Measurements from ENCODE around the gene LDOC1. TPM values are rescaled to one million over a fixed set of nuclear protein-coding genes. Genes with fewer than 3 reads are reported as not detected.

The LDOC1 gene
- total RNA-seq, 1 experiment from 2014 or later = 16.9 TPM

- TF ChIP-seq, protein P1, sequence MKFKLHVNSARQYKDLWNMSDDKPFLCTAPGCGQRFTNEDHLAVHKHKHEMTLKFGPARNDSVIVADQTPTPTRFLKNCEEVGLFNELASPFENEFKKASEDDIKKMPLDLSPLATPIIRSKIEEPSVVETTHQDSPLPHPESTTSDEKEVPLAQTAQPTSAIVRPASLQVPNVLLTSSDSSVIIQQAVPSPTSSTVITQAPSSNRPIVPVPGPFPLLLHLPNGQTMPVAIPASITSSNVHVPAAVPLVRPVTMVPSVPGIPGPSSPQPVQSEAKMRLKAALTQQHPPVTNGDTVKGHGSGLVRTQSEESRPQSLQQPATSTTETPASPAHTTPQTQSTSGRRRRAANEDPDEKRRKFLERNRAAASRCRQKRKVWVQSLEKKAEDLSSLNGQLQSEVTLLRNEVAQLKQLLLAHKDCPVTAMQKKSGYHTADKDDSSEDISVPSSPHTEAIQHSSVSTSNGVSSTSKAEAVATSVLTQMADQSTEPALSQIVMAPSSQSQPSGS (CRISPR knock-in tag; IDR thresholded peaks at IDR 0.05; ENCODE audit: borderline replicate concordance, low read depth) = no peak
- no peak for TF ChIP-seq NR1H2 (CRISPR knock-in tag; IDR thresholded peaks at IDR 0.05)
Observed at GRCh38 chrX:141142946-141143345, 34.0 kb downstream of the LDOC1 start (continued).

- no peaks in the 10 kb centered on the region for H3K4me1 Mint-ChIP-seq
- no peak overlapping the region for H3K27ac Mint-ChIP-seq
- no peak overlapping the region for H3K4me3 Mint-ChIP-seq
- CTCF ChIA-PET = no interaction called here
- DNase-seq (ENCODE audit: low spot score) (no peak), ATAC-seq (no peak)
- H3K36me3 Mint-ChIP-seq = no peaks in the 10 kb centered on the region; the same call in 1 of the 2 replicates
- H3K9me3 Mint-ChIP-seq = peaks cover 4% of the 10 kb centered on the region; the same call in 1 of the 2 replicates
- TF ChIP-seq ZNF121 (CRISPR knock-in tag; IDR thresholded peaks at IDR 0.05) (no peak), TEAD1 (CRISPR knock-in tag; IDR thresholded peaks at IDR 0.05) (no peak), ZNF317 (CRISPR knock-in tag; IDR thresholded peaks at IDR 0.05; ENCODE audit: borderline replicate concordance, low read depth) (no peak), FOXP4 (CRISPR knock-in tag; IDR thresholded peaks at IDR 0.05) (no peak)
- TF ChIP-seq, protein P2, sequence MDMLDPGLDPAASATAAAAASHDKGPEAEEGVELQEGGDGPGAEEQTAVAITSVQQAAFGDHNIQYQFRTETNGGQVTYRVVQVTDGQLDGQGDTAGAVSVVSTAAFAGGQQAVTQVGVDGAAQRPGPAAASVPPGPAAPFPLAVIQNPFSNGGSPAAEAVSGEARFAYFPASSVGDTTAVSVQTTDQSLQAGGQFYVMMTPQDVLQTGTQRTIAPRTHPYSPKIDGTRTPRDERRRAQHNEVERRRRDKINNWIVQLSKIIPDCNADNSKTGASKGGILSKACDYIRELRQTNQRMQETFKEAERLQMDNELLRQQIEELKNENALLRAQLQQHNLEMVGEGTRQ (CRISPR knock-in tag; IDR thresholded peaks at IDR 0.05) = no peak
- POLR2A ChIA-PET = no interaction called here
- H3K27me3 Mint-ChIP-seq (ENCODE audit: low read depth) = no peaks in the 10 kb centered on the region
Observed at GRCh38 chrX:141133272-141133671, 43.7 kb downstream of the LDOC1 start.

GRCh38 chrX:141127146-141127545, 49.8 kb downstream of the LDOC1 start:
- no peak for DNase-seq (ENCODE audit: low spot score)
- Mint-ChIP-seq H3K36me3 (no peaks in the 10 kb centered on the region), H3K4me3 (no peak overlapping the region), H3K4me1 (no peaks in the 10 kb centered on the region), H3K9me3 (peaks cover 4% of the 10 kb centered on the region; the same call in 1 of the 2 replicates), H3K27me3 (ENCODE audit: low read depth) (no peaks in the 10 kb centered on the region), H3K27ac (no peak overlapping the region)
- ChIA-PET POLR2A (no interaction called here), CTCF (no interaction called here)
- ATAC-seq = no peak
- TF ChIP-seq TEAD4 (CRISPR knock-in tag; IDR thresholded peaks at IDR 0.05) (no peak), NFE2L1 (CRISPR knock-in tag; IDR thresholded peaks at IDR 0.05) (no peak), NFATC4 (CRISPR knock-in tag; IDR thresholded peaks at IDR 0.05) (no peak), NFYB (CRISPR knock-in tag; conservative IDR thresholded peaks at IDR 0.05; ENCODE audit: low read depth) (no peak)

Other genes starting within 250 kb of the LDOC1 start
- not detected in 3 replicates for gene SPANXB1, start 174.5 kb downstream of the LDOC1 start, total RNA-seq (2021)
- not detected in 3 replicates for gene SPANXC, start 65.4 kb upstream of the LDOC1 start, total RNA-seq (2021)